NK-92 (cell line): ENCODE data around the gene IL18BP.

Source experiments
- DNase-seq: peaks from one replicate; lab custom pipeline; 2025; ENCODE audit not compliant: unreplicated experiment; lab: John Stamatoyannopoulos, UW

Gene IL18BP

DNA sequence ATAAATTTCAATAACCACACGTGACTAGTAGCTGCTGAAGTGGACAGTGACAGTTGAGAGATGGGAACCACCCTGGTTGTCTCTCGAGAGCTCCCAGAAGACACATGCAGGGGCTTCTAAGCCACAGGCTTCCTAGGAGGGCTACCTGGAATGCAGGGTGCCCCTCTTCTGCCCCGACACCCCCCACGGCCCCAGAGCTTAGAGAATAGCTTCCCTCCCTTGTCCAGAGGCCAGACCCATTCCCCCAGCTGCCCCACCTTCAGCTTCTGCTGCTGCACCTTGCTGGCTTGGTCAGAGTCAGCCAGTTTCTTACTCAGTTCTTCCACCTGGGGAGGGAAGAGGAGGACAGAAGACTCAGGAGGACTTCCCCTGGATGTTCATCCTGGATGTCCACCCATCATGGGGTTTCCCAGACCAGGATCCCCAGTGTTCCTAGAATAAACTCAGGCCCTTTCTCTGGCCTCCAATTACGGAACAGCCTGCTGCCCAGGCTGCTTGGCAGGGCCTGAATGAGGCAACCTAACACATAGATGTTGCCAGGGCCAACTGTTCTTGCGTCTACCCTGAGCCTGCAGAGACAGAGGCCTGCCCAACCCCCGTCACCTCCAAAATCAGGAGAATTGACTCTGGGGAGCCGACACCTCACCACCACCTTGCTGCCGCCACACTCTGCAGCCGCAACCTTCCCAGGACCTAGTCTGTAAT lies 12.0 kb downstream of the IL18BP start:
- DNase-seq, result no peak

GRCh38 chr11:72012091-72012630 lies 13.5 kb downstream of the IL18BP start:
- no peak for DNase-seq

GRCh38 chr11:72012897-72013721 lies 14.4 kb downstream of the IL18BP start:
- no peak for DNase-seq

- no peak for DNase-seq
Measured at GRCh38 chr11:72013765-72014711, 15.3 kb downstream of the IL18BP start.

GRCh38 chr11:72014761-72015320 lies 16.1 kb downstream of the IL18BP start:
- DNase-seq, result no peak

DNA sequence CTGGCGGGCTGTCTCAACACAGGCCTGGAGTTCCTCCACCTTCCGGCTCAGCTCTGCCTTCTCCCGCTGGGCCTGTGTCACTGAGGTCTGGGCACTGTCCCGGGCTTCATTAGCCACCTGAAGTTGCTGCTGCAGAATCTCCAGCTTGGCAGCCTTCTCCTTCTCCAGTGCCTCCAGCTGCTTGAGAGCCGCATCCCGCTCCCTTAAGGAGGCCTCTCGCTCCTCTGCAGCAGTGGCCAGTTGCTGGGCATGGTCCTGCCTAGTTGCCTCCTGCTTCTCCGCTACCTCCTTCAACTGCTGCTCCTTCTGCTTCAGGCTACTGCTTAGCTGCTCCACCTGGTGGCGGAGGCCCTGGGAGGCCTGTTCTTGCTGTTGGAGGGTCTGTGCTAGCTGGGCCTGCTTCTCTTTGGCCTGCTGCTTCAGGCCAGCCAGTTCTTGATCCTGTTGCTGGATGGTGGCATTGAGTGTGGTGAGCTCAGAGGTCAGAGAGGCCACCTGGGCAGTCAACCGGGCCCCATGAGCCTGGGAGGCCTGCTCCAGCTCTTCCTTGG lies 16.9 kb downstream of the IL18BP start:
- DNase-seq, result no peak

DNA sequence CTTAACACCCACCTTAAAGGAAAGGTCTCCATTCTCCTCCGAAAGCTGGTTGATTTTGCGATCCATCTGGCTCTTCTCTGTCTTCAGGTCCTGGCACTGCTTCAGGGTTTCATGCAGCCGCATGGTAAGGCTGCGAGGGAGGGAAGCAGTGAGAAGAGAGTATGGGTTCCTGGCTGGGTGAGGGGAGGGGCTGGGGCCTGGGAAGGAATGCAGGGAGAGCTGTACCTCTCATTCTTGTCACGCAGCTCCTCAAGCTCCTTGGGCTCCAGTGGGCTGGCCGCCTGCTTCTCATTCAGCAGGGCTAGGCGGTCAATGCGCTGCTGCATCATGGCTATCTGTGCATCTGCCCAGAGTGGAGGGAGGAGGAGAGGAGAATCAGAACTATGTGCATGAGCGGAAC lies 19.5 kb downstream of the IL18BP start:
- DNase-seq, result no peak

DNA sequence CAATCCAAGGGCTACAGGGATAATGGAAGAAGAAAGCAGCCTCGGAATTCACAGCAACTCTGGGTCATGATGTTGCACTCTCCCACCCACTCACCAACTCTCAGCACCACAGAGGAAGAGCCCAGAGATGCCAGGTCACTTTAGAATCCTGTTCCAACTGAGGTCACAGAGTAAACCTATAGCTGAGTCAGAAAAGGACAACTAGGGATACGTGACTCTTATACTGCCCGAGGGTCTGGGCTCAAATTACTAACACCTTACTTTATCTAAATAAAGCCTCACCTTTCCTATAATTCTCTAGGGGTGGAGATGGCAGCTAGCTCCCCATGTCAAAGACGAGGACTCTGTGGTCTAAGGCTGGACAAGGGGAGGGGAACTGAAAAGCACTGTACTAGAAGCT lies 24.6 kb downstream of the IL18BP start:
- DNase-seq, result no peak

- no peak for DNase-seq
Measured at GRCh38 chr11:72024069-72024754, 25.5 kb downstream of the IL18BP start.

DNA sequence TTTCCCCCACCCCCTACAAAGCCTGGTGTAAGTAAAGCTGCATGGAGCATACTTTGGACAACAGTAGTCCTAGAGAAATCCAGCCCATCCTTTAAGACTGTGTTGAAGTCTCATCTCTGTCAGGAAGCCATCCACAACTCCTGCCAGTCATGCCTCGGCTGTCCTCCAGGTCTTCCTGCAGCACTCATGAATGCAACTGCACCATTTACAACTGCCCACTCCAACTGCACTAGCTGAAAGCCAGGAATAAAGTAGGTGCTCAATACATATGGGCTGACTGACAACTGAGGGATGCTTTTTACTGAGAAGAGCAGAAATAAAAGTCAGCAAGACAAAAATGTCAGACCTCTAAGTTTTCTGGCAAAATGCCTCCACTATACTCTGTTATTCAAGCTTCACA lies 27.4 kb downstream of the IL18BP start:
- no peak for DNase-seq

GRCh38 chr11:72030472-72031045 lies 31.9 kb downstream of the IL18BP start:
- DNase-seq, result no peak

DNA sequence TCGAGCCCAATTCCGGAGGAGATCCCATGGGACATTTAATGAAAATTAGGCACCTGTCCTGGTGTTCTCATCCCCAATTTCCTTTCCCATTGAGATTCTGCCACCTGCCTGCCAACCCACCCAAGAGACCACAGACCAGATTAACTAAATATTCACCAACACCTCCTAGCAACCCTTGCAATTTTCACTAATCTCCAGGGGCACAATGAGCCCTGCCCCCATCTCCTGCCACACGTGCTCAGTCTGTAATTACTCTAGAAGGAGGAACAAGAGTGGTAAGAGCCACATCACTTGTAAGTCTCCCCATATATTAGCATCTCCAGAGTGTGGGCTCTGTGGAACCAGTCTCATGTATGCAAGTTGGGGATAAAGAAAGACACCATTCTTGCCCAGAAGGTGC lies 38.0 kb downstream of the IL18BP start:
- DNase-seq, result no peak

GRCh38 chr11:72037554-72038311 lies 39.0 kb downstream of the IL18BP start:
- DNase-seq, result no peak

DNA sequence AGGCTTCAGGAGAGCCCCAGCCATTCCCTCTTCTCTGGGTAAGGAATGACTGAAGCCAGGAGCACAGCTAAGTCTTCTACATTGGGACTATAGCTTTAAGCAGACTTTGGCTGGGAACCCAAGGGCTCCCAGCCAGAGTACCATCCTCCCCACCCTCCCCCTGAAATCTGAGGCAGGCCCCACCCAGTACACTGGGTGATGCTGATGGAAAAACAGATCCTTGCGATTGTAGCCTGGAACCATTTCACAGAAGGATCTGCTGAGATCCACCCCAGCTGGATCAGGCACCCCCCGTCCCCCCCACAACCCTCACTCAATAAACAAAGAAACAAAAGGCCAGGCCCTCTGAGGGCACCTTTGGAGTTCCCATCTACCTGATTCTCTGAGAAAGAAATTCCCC lies 39.8 kb downstream of the IL18BP start:
- DNase-seq, result no peak

GRCh38 chr11:72039031-72039855 lies 40.5 kb downstream of the IL18BP start:
- no peak for DNase-seq

- no peak for DNase-seq
Measured at GRCh38 chr11:72039856-72040401, 41.2 kb downstream of the IL18BP start.

- no peak for DNase-seq
Measured at GRCh38 chr11:72040491-72041363, 42.0 kb downstream of the IL18BP start.
